Astrocyte (in vitro differentiated cells and primary cell): Measurements from ENCODE around the gene MAPK8IP2. TPM values are rescaled to one million over a fixed set of nuclear protein-coding genes. Genes with fewer than 3 reads are reported as not detected.

ENCODE experiments used
- DNase-seq: peaks from one replicate; pipeline ENCODE4 v3.0.0-alpha.2; 2010; ENCODE audit warnings: low read depth
- FAIRE-seq: peaks from 2 replicates; lab custom pipeline; 2011; peaks lifted over from hg19 to GRCh38; lab: Jason Lieb, UNC
- H2AFZ ChIP-seq: 2 replicates; pipeline ENCODE4 v1.6.0; 2012; ENCODE audit warnings: low read depth, low read length, inconsistent platforms
- H3K27ac ChIP-seq: 2 replicates; pipeline ENCODE4 v1.5.1; 2011; ENCODE audit warnings: low read depth, low read length, inconsistent platforms
- H3K27me3 ChIP-seq: 2 replicates; pipeline ENCODE4 v1.6.0; 2011; ENCODE audit warnings: low read length, inconsistent platforms; ENCODE audit not compliant: insufficient read depth
- H3K36me3 ChIP-seq: 2 replicates; pipeline ENCODE4 v1.5.1; 2011; ENCODE audit warnings: low read length, inconsistent platforms; ENCODE audit not compliant: insufficient read depth
- H3K4me1 ChIP-seq: 2 replicates; pipeline ENCODE4 v1.5.1; 2011; ENCODE audit warnings: low read length, inconsistent platforms; ENCODE audit not compliant: insufficient read depth
- H3K4me2 ChIP-seq: 2 replicates; pipeline ENCODE4 v1.6.0; 2012; ENCODE audit warnings: low read length, inconsistent platforms
- H3K4me3 ChIP-seq: 2 replicates; pipeline ENCODE4 v1.5.1; 2011; ENCODE audit warnings: low read depth, mild to moderate bottlenecking, low read length, inconsistent platforms; ENCODE audit not compliant: insufficient read depth
- H3K79me2 ChIP-seq: 2 replicates; pipeline ENCODE4 v1.6.0; 2012; ENCODE audit warnings: mild to moderate bottlenecking, low read length, inconsistent platforms; ENCODE audit not compliant: insufficient read depth
- H3K9ac ChIP-seq: 2 replicates; pipeline ENCODE4 v1.6.0; 2012; ENCODE audit warnings: mild to moderate bottlenecking, low read length, inconsistent platforms
- H3K9me3 ChIP-seq: 2 replicates; pipeline ENCODE4 v1.5.1; 2012; ENCODE audit warnings: low read depth, mild to moderate bottlenecking, low read length, inconsistent platforms; ENCODE audit not compliant: insufficient read depth
- H4K20me1 ChIP-seq: 2 replicates; pipeline ENCODE4 v1.6.0; 2012; ENCODE audit warnings: low read length, inconsistent platforms; ENCODE audit not compliant: insufficient read depth
- H3K27ac Mint-ChIP-seq: one replicate; pipeline ENCODE4 v1.8.0; 2021; ENCODE audit warnings: mild to moderate bottlenecking, mixed read lengths; ENCODE audit not compliant: unreplicated experiment
- H3K27me3 Mint-ChIP-seq: one replicate; pipeline ENCODE4 v1.8.0; 2021; ENCODE audit warnings: low read depth, mixed read lengths; ENCODE audit not compliant: unreplicated experiment
- H3K36me3 Mint-ChIP-seq: one replicate; pipeline ENCODE4 v1.8.0; 2021; ENCODE audit warnings: low read depth, mixed read lengths; ENCODE audit not compliant: unreplicated experiment
- H3K4me1 Mint-ChIP-seq: one replicate; pipeline ENCODE4 v1.8.0; 2021; ENCODE audit warnings: low read depth, mixed read lengths; ENCODE audit not compliant: unreplicated experiment
- H3K4me3 Mint-ChIP-seq: one replicate; pipeline ENCODE4 v1.8.0; 2021; ENCODE audit warnings: mild to moderate bottlenecking, moderate library complexity, mixed read lengths; ENCODE audit not compliant: unreplicated experiment
- H3K9me3 Mint-ChIP-seq: one replicate; pipeline ENCODE4 v1.8.0; 2021; ENCODE audit warnings: mild to moderate bottlenecking, mixed read lengths; ENCODE audit not compliant: unreplicated experiment
- CTCF ChIP-seq: IDR thresholded peaks from 2 replicates; pipeline ENCODE4 v1.5.1; 2011; ENCODE audit warnings: low read depth, mild to moderate bottlenecking, inconsistent platforms, low read length, moderate library complexity; ENCODE audit not compliant: insufficient read depth
- EZH2 ChIP-seq: IDR thresholded peaks from 2 replicates; pipeline ENCODE4 v1.6.1; 2012; ENCODE audit warnings: mild to moderate bottlenecking, low read length, inconsistent platforms; ENCODE audit not compliant: insufficient read depth
- total RNA-seq: library from RNA; stranded (reverse); gene quantifications from 2 replicates; pipeline ENCODE4 v1.2.1, GENCODE V29; 2021

The MAPK8IP2 gene
- total RNA-seq, 1 donor from 2014 or later = 4.7 TPM

GRCh38 chr22:50621948-50622722 is 21.5 kb downstream of the MAPK8IP2 start:
- FAIRE-seq (no peak), DNase-seq (no peak)
- Histone ChIP-seq H2AFZ (no peak overlapping the region), H4K20me1 (peaks cover 9% of the 10 kb centered on the region), H3K79me2 (no peaks in the 10 kb centered on the region), H3K27me3 (peaks cover 16% of the 10 kb centered on the region), H3K36me3 (no peaks in the 10 kb centered on the region), H3K27ac (no peak overlapping the region), H3K4me2 (no peak overlapping the region), H3K9ac (no peak overlapping the region), H3K9me3 (no peaks in the 10 kb centered on the region), H3K4me3 (no peak overlapping the region), H3K4me1 (peaks cover under 1% of the 10 kb centered on the region)
- Mint-ChIP-seq H3K27ac (no peak overlapping the region), H3K4me3 (no peak overlapping the region), H3K4me1 (peaks cover 5% of the 10 kb centered on the region), H3K9me3 (no peaks in the 10 kb centered on the region), H3K36me3 (peaks cover 2% of the 10 kb centered on the region), H3K27me3 (peaks cover 15% of the 10 kb centered on the region)
- TF ChIP-seq CTCF (no peak), EZH2 (no peak)

GRCh38 chr22:50622723-50623327 is 22.2 kb downstream of the MAPK8IP2 start:
- Histone ChIP-seq H4K20me1 (peaks cover 9% of the 10 kb centered on the region), H3K9me3 (no peaks in the 10 kb centered on the region), H3K27ac (no peak overlapping the region), H2AFZ (no peak overlapping the region), H3K4me2 (no peak overlapping the region), H3K9ac (no peak overlapping the region), H3K4me3 (no peak overlapping the region), H3K4me1 (peaks cover 6% of the 10 kb centered on the region), H3K36me3 (no peaks in the 10 kb centered on the region), H3K27me3 (peaks cover 16% of the 10 kb centered on the region), H3K79me2 (no peaks in the 10 kb centered on the region)
- DNase-seq = no peak
- TF ChIP-seq EZH2 (no peak), CTCF (no peak)
- no peaks in the 10 kb centered on the region for H3K9me3 Mint-ChIP-seq
- H3K4me3 Mint-ChIP-seq = no peak overlapping the region
- H3K27me3 Mint-ChIP-seq = peaks cover 15% of the 10 kb centered on the region
- H3K4me1 Mint-ChIP-seq = peaks cover 5% of the 10 kb centered on the region
- peaks cover 2% of the 10 kb centered on the region for H3K36me3 Mint-ChIP-seq
- no peak overlapping the region for H3K27ac Mint-ChIP-seq
- FAIRE-seq = no peak
